Breast epithelium (tissue), 3 donors: ENCODE measurements around the gene NME3.

Source experiments
- CTCF ChIP-seq, 3 donors: fragments of 450-650 bp; IDR thresholded peaks; one replicate each; pipeline ENCODE4 v1.5.1; 2016 to 2017; ENCODE audit warnings: antibody characterized with exemption in 3 of 3, mild to moderate bottlenecking in 3 of 3, moderate library complexity in 3 of 3
- POLR2AphosphoS5 ChIP-seq, 3 donors: sonication (generic); formaldehyde crosslinking; IDR thresholded peaks; one replicate each; pipeline ENCODE4 v1.6.1; 2017; ENCODE audit warnings: antibody characterized with exemption in 3 of 3

GRCh38 chr16:1780677-1781072 lies 9.3 kb upstream of the NME3 start:
- no peak for TF ChIP-seq POLR2AphosphoS5 (IDR thresholded peaks at IDR 0.05)
- no peak for TF ChIP-seq CTCF (IDR thresholded peaks at IDR 0.05)
